ENCODE measurements around the gene COL23A1.
"Not testable (repeated sequence)": the region's sequence is repeated elsewhere in the genome, so short reads cannot be mapped to it uniquely, and the experiment has no call there.

COL23A1 gene

DNA sequence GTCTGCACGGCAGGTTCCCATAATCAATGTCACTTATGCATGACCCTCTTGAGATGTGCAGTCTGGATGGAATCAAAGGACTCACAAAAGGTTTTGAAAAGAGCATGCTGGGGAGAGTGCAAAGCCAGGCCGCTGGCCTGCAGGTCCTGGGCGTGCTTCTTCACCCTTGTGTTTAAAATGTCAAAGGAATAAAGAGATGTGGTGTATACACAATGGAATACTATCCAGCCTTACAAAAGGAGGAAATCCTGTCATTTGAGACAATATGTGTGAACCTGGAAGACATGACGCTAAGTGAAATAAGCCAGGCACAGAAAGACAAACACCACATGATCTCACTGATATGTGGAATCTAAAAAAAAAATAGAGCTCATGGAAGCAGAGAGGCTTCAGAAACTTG is 220.1 kb downstream of the COL23A1 start:
- Histone ChIP-seq H3K4me1 (ENCODE audit: control insufficient read depth, insufficient read depth, low read length) (no peaks in the 10 kb centered on the region), H3K9ac (ENCODE audit: low read depth, low read length) (no peak overlapping the region), H3K9me3 (ENCODE audit: control insufficient read depth, insufficient read depth, low read length) (0 out of 2 replicates have a peak, but pooled peaks cover 6% of the 10 kb centered on the region), H3K27ac (ENCODE audit: low read depth, low read length) (no peak overlapping the region), H3K36me3 (ENCODE audit: control insufficient read depth, insufficient read depth, low read length) (no peaks in the 10 kb centered on the region), H3K27me3 (ENCODE audit: control insufficient read depth, insufficient read depth, low read length) (no peaks in the 10 kb centered on the region), H3K4me3 (ENCODE audit: low read depth, low read length) (no peak overlapping the region)

DNA sequence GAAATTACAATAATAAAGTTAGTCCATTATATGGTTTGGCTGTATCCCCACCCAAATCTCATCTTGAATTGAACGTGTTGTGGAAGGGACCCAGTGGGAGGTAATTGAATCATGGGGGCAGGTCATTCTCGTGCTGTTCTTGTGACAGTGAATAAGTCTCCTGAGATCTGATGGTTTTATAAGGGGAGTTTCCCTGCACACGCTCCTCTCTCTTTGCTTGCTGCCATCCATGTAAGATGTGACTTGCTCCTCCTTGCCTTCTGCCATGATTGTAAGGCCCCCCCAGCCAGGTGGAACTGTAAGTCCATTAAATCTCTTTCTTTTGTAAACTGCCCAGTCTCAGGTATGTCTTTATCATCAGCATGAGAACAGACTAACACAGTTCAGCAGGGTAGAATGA is 220.7 kb downstream of the COL23A1 start:
- not testable (repeated sequence) for H3K9ac ChIP-seq (ENCODE audit: low read depth, low read length); H3K27ac ChIP-seq (ENCODE audit: low read depth, low read length); H3K4me3 ChIP-seq (ENCODE audit: low read depth, low read length); H3K27me3 ChIP-seq (ENCODE audit: control insufficient read depth, insufficient read depth, low read length); H3K9me3 ChIP-seq (ENCODE audit: control insufficient read depth, insufficient read depth, low read length); H3K36me3 ChIP-seq (ENCODE audit: control insufficient read depth, insufficient read depth, low read length); H3K4me1 ChIP-seq (ENCODE audit: control insufficient read depth, insufficient read depth, low read length)

DNA sequence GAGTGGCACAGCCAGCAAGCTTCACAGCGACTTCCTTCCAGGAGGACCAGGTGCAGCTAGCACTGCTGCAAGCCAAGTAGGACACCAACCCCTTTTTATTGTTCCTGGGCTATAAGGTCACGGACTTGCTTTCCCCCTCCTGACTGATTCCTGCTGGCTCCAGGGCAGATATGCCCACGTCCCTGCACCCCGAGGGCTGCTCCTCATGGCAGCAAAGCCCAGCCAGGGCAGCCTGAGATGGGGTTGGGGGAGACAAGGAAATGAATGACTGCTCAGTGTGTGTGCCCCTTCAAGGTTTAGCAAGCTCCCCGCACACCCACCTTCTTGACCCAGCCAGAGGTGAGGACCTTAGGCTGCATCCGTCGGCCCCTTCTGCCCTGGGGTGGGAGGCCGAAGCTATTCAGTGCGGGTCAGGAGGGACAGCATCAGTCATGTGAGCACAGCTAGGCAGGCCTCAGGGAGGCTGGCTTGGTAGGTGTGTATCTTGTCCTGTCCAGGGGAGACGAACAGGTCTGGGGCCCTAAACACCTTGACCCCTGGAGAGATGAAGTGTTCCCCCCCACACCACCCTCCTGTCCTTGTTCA is 221.4 kb downstream of the COL23A1 start:
- Histone ChIP-seq H3K36me3 (ENCODE audit: control insufficient read depth, insufficient read depth, low read length) (no peaks in the 10 kb centered on the region), H3K4me3 (ENCODE audit: low read depth, low read length) (no peak overlapping the region), H3K9ac (ENCODE audit: low read depth, low read length) (no peak overlapping the region), H3K27me3 (ENCODE audit: control insufficient read depth, insufficient read depth, low read length) (no peaks in the 10 kb centered on the region), H3K27ac (ENCODE audit: low read depth, low read length) (no peak overlapping the region), H3K9me3 (ENCODE audit: control insufficient read depth, insufficient read depth, low read length) (0 out of 2 replicates have a peak, but pooled peaks cover 6% of the 10 kb centered on the region), H3K4me1 (ENCODE audit: control insufficient read depth, insufficient read depth, low read length) (no peaks in the 10 kb centered on the region)

DNA sequence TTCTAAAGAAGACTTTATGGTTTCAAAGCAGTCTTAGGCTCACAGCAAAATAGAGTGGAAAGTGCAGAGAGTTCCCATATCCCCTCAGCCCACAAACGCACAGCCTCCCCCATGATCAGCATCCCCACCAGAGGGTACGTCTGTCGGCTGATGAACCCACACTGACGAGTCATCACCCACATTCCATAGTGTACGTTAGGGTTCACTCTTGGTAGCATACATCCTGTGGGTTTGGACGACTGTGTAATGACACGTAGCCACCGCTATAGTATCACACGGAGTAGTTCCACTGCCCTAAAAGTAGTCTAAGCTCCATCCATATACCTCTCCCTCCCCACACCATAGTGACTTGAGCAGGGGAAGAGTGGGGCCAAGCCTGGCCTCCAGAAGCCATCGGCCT is 221.9 kb downstream of the COL23A1 start:
- Histone ChIP-seq H3K27ac (ENCODE audit: low read depth, low read length) (no peak overlapping the region), H3K36me3 (ENCODE audit: control insufficient read depth, insufficient read depth, low read length) (no peaks in the 10 kb centered on the region), H3K4me3 (ENCODE audit: low read depth, low read length) (no peak overlapping the region), H3K9me3 (ENCODE audit: control insufficient read depth, insufficient read depth, low read length) (0 out of 2 replicates have a peak, but pooled peaks cover 6% of the 10 kb centered on the region), H3K9ac (ENCODE audit: low read depth, low read length) (no peak overlapping the region), H3K27me3 (ENCODE audit: control insufficient read depth, insufficient read depth, low read length) (no peaks in the 10 kb centered on the region), H3K4me1 (ENCODE audit: control insufficient read depth, insufficient read depth, low read length) (no peaks in the 10 kb centered on the region)

DNA sequence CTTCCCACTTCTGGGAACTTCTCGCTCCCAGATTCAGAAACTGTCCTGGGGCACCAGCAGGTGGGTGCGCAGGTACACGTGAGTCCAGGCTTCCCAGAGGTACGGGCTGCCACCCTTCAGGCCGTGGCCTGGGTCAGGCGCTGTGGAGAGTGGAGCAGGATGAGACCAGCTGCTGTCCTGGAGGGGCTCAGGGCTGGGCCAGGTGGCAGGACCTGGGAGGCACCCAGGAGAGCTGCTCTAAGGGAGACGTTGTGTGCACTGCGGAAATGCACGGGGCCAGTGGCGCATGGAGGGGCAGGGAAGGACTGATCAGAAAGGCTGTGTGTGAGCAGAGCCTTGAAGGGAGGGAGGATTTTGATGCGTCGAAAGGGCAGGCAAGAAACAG is 222.5 kb downstream of the COL23A1 start:
- H3K9me3 ChIP-seq (ENCODE audit: control insufficient read depth, insufficient read depth, low read length): 0 out of 2 replicates have a peak, but pooled peaks cover 6% of the 10 kb centered on the region
- no peaks in the 10 kb centered on the region for H3K36me3 ChIP-seq (ENCODE audit: control insufficient read depth, insufficient read depth, low read length)
- H3K4me1 ChIP-seq (ENCODE audit: control insufficient read depth, insufficient read depth, low read length): no peaks in the 10 kb centered on the region
- no peaks in the 10 kb centered on the region for H3K27me3 ChIP-seq (ENCODE audit: control insufficient read depth, insufficient read depth, low read length)
- no peak overlapping the region for H3K9ac ChIP-seq (ENCODE audit: low read depth, low read length)
- H3K4me3 ChIP-seq (ENCODE audit: low read depth, low read length): no peak overlapping the region
- no peak overlapping the region for H3K27ac ChIP-seq (ENCODE audit: low read depth, low read length)

DNA sequence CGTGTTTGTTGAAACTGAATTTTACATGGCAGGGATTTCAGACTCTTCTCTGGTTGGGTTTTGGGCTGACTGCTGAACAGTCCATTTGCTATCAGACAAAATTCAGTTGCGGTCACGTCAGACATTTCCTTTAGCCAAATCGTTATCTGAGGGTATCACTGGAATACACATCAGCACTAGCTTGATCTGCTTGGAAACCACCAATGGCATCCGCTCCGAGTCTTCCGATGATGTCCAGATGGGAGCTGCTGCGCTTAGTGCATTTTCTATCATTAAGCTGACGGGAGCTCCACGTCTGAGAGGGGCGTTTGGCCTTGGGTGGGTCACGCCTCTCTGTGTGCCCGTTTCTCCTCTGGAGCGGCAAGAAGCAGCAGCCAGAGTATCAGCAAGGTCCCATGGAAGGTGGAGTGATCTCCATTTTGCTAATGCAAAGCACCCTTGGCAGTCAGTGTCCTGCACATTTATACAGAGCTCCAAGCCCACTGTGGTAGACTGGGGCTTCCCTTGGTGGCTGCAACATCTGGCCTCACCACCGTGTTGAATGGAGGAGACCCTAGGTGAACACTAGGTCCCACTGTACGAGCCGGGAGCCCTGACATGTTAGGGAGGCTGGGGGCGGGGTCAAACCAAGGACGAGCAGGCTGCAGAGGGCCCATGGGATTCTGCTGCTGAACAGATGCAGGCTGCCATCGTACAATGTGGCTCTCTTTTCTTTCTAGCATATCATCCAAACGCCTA is 223.0 kb downstream of the COL23A1 start:
- peaks cover 2% of the 10 kb centered on the region; the same call in 1 of the 2 replicates for H3K4me1 ChIP-seq (ENCODE audit: control insufficient read depth, insufficient read depth, low read length)
- H3K36me3 ChIP-seq (ENCODE audit: control insufficient read depth, insufficient read depth, low read length): no peaks in the 10 kb centered on the region
- no peak overlapping the region for H3K9ac ChIP-seq (ENCODE audit: low read depth, low read length)
- no peak overlapping the region for H3K4me3 ChIP-seq (ENCODE audit: low read depth, low read length)
- no peak overlapping the region for H3K27ac ChIP-seq (ENCODE audit: low read depth, low read length)
- 0 out of 2 replicates have a peak, but pooled peaks cover 6% of the 10 kb centered on the region for H3K9me3 ChIP-seq (ENCODE audit: control insufficient read depth, insufficient read depth, low read length)
- no peaks in the 10 kb centered on the region for H3K27me3 ChIP-seq (ENCODE audit: control insufficient read depth, insufficient read depth, low read length)

DNA sequence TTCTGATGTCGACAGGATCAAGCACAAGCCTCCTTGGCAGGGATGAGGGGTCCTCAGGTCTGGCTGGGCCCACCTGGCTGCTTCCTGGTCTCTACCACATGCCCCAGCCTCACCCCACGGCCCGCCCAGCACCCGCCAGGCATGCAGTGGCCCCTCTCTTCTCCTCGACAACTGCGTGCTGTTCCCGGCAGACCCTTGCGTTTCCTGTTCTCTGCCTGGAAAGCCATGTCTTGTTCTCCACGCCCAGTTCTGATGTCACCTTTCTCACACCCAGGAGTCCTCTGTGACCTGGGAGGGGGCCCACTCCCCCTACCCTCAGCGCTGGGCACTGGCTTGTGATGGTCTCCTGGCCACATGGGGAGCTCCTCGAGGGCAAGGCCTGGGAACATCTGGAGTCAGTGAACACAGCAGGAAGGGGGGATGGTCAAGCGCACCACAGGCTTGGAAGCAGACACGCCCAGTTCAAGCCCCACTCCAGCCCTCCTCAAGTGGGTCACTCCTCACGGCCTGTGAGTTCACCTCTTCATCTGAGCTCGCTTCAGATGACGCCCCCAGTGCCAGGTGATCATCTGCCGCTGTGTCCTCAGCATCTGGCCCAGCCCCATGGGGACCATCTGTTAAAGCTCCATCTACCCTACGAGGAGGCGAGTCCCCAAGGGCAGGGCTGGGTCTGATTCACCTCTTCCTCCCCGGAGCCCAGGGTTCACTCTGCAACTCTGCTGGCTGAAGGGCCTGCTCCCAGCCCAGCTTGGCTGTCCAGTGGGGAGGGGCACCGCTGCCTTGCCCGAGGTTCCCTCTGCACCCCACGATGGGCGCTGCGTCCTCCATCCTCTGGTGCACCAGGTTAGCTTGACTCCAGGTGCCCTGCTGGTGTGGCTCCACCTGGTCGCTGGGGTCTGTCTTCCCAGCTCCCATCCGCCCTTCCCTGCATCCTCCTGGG is 224.4 kb downstream of the COL23A1 start:
- Histone ChIP-seq H3K9ac (ENCODE audit: low read depth, low read length) (no peak overlapping the region), H3K4me1 (ENCODE audit: control insufficient read depth, insufficient read depth, low read length) (peaks cover 4% of the 10 kb centered on the region; the same call in 1 of the 2 replicates), H3K27me3 (ENCODE audit: control insufficient read depth, insufficient read depth, low read length) (no peaks in the 10 kb centered on the region), H3K27ac (ENCODE audit: low read depth, low read length) (no peak overlapping the region), H3K9me3 (ENCODE audit: control insufficient read depth, insufficient read depth, low read length) (0 out of 2 replicates have a peak, but pooled peaks cover 6% of the 10 kb centered on the region), H3K36me3 (ENCODE audit: control insufficient read depth, insufficient read depth, low read length) (no peaks in the 10 kb centered on the region), H3K4me3 (ENCODE audit: low read depth, low read length) (no peak overlapping the region)

DNA sequence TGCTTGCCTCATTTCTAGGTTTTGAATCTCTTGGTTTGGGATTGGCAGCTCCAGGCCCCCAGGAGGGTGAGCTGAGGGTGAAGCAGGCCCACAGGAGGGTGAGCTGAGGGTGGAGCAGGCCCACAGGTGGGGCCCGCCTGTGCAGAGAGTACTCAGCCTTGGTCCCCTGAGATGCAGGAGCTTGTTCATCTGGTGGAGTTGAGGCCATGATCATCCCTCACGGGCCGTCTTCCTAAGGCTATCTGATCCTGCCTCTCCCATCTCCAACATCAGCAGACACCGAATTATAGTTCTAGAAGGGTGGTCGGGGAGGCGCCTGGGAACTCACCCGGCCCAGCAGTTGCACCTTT is 225.9 kb downstream of the COL23A1 start:
- no peaks in the 10 kb centered on the region for H3K36me3 ChIP-seq (ENCODE audit: control insufficient read depth, insufficient read depth, low read length)
- H3K27ac ChIP-seq (ENCODE audit: low read depth, low read length): no peak overlapping the region
- H3K4me1 ChIP-seq (ENCODE audit: control insufficient read depth, insufficient read depth, low read length): peaks cover 4% of the 10 kb centered on the region; the same call in 1 of the 2 replicates
- H3K9me3 ChIP-seq (ENCODE audit: control insufficient read depth, insufficient read depth, low read length): 0 out of 2 replicates have a peak, but pooled peaks cover 4% of the 10 kb centered on the region
- H3K27me3 ChIP-seq (ENCODE audit: control insufficient read depth, insufficient read depth, low read length): no peaks in the 10 kb centered on the region
- no peak overlapping the region for H3K4me3 ChIP-seq (ENCODE audit: low read depth, low read length)
- H3K9ac ChIP-seq (ENCODE audit: low read depth, low read length): no peak overlapping the region

DNA sequence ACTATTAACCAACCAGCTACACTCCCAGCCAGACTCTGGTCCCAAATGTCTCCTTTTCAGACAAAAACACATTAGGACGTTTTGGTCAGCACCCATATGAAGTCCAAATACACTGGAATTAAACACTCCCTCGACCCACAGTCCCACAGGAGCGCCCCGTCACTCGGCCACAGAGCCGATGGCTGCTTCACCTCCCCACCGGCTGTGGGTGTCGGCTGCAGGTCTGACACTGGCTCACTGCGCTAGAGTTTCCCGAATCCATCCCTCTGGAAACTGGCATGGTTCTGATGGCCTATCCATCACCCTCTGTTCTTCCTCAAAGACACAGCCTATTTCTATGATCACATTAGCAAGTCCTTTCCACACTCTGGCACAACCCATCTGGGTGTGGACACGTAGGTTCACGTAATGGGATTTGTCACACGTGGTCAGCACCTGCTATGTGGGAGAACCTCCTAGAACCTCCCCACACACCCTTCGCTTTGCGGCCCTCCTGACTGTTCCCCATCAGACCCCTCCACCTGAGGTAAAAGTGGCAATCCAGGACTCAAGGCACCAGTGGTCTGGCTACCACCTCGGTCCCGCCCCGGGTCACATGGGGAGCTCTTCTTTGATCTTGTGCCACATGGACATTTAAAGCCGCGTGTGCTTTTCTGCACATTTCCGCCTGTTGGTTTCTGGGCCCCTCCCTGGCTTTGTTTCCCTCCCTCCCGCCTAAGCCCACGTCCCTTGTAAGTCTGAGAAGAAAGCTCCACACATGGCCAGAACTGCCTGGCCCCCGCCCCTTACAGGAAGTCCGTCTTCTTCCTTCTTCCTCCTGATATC is 226.5 kb downstream of the COL23A1 start:
- Histone ChIP-seq H3K27me3 (ENCODE audit: control insufficient read depth, insufficient read depth, low read length) (no peaks in the 10 kb centered on the region), H3K9ac (ENCODE audit: low read depth, low read length) (no peak overlapping the region), H3K9me3 (ENCODE audit: control insufficient read depth, insufficient read depth, low read length) (no peaks in the 10 kb centered on the region), H3K4me1 (ENCODE audit: control insufficient read depth, insufficient read depth, low read length) (peaks cover 4% of the 10 kb centered on the region; the same call in 1 of the 2 replicates), H3K36me3 (ENCODE audit: control insufficient read depth, insufficient read depth, low read length) (no peaks in the 10 kb centered on the region), H3K4me3 (ENCODE audit: low read depth, low read length) (no peak overlapping the region), H3K27ac (ENCODE audit: low read depth, low read length) (no peak overlapping the region)

DNA sequence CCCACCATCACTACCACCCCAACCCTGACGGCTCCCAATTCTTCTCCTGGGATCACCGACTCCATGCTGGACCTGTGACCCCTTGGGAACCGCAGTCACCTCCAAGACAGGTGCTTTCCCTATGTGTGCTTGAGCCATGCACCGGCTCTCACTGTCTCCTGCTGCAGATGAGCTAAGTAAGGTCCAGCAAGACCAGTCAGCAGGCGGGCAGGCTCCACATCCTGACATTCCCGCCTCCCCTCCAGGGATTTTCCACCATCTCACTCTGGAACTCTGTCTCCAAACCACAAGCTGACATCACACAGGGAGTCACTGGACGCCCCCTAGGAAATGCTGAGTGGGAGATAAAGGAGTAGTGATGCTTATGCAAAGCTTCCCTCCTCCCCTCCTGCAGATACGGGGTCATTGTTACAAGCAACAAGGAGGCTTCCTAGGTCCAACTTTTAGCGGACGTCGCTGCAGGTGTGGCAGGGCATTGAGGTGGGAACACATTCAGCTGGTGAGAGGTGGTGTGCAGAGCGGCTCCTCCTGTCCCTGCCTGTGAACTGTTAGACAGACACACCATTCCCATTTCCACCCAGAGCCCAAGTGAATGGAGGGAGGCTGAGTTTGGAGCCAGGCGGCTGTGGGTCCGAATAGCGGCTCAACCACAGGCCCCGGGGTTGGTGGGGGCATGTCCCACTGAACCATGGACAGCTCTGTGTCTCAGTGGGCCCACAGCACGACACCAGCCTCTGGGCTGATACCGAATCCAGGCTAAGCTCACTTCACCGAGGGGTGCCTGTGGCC is 228.3 kb downstream of the COL23A1 start:
- H3K9me3 ChIP-seq (ENCODE audit: control insufficient read depth, insufficient read depth, low read length): no peaks in the 10 kb centered on the region
- H3K4me1 ChIP-seq (ENCODE audit: control insufficient read depth, insufficient read depth, low read length): peaks cover 14% of the 10 kb centered on the region

More for the DNA sequence above, 228.3 kb downstream of the COL23A1 start:
- H3K9ac ChIP-seq (ENCODE audit: low read depth, low read length): no peak overlapping the region
- no peaks in the 10 kb centered on the region for H3K36me3 ChIP-seq (ENCODE audit: control insufficient read depth, insufficient read depth, low read length)
- H3K4me3 ChIP-seq (ENCODE audit: low read depth, low read length): no peak overlapping the region
- H3K27me3 ChIP-seq (ENCODE audit: control insufficient read depth, insufficient read depth, low read length): no peaks in the 10 kb centered on the region
- H3K27ac ChIP-seq (ENCODE audit: low read depth, low read length): no peak overlapping the region

Data from HUES48 (cell line).